NCI-H2171 (cell line): Measurements from ENCODE around the gene FARP2.
"Not testable (repeated sequence)": the region's sequence is repeated elsewhere in the genome, so short reads cannot be mapped to it uniquely, and the experiment has no call there.

Experiments
- DNase-seq: peaks from one replicate; lab custom pipeline; 2025; lab: John Stamatoyannopoulos, UW

The FARP2 gene, protein sequence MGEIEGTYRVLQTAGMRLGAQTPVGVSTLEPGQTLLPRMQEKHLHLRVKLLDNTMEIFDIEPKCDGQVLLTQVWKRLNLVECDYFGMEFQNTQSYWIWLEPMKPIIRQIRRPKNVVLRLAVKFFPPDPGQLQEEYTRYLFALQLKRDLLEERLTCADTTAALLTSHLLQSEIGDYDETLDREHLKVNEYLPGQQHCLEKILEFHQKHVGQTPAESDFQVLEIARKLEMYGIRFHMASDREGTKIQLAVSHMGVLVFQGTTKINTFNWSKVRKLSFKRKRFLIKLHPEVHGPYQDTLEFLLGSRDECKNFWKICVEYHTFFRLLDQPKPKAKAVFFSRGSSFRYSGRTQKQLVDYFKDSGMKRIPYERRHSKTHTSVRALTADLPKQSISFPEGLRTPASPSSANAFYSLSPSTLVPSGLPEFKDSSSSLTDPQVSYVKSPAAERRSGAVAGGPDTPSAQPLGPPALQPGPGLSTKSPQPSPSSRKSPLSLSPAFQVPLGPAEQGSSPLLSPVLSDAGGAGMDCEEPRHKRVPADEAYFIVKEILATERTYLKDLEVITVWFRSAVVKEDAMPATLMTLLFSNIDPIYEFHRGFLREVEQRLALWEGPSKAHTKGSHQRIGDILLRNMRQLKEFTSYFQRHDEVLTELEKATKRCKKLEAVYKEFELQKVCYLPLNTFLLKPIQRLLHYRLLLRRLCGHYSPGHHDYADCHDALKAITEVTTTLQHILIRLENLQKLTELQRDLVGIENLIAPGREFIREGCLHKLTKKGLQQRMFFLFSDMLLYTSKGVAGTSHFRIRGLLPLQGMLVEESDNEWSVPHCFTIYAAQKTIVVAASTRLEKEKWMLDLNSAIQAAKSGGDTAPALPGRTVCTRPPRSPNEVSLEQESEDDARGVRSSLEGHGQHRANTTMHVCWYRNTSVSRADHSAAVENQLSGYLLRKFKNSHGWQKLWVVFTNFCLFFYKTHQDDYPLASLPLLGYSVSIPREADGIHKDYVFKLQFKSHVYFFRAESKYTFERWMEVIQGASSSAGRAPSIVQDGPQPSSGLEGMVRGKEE

DNA sequence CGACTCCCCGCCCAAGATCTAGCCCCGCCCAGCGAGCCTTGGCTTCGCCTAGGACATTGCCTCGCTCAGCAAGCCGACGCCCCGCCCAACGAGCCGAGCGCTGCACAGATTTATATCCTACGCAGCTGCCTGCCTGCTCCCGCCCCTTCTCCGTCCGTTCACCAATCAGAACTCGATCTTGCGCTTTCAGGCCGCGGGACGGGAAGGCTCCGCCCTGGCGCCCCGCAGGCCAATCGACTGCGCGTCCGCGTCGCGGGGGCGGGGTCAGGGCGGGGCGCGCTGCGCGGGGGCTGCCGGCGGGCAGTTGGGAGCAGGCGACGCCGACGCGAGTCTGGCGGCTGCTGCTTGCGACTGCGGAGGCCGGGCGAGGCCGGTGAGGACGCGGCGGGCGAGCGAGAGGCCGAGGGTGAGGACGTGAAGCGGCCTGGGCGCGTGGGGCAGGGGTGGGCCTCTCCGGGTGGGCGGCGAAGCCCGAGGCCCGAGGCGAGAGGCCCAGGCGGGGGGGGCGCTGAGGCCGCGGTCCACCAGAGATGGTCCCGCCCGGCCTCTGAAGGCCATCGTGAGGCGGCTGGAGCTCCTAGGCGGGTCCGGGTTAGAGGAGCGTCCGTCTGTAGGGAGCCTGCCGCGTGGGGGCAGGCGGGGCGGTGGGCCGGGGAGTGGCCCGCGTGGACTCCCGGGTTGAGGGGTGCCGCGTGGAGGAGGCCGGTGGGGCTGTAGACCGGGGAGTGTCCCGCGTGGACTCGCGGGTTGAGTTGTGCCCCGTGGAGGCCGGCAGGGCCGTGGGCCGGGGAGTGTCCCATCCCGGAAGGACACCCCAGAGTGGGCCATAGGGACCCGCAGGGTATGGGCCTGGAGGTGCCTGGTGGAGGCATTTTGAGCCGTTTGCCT lies at the start of gene FARP2:
Gene FARP2, plus strand, starts transcription at position 303 of the 888 bp plus-strand sequence. CDS start 16,823 bp downstream, outside the sequence.
- DNase-seq: peak; percentile 86

GRCh38 chr2:241307055-241307454 lies 49.0 kb upstream of the FARP2 start:
- no peak for DNase-seq

- DNase-seq: no peak
These were observed 47.8 kb upstream of the FARP2 start for GRCh38 chr2:241308267-241308666.

DNA sequence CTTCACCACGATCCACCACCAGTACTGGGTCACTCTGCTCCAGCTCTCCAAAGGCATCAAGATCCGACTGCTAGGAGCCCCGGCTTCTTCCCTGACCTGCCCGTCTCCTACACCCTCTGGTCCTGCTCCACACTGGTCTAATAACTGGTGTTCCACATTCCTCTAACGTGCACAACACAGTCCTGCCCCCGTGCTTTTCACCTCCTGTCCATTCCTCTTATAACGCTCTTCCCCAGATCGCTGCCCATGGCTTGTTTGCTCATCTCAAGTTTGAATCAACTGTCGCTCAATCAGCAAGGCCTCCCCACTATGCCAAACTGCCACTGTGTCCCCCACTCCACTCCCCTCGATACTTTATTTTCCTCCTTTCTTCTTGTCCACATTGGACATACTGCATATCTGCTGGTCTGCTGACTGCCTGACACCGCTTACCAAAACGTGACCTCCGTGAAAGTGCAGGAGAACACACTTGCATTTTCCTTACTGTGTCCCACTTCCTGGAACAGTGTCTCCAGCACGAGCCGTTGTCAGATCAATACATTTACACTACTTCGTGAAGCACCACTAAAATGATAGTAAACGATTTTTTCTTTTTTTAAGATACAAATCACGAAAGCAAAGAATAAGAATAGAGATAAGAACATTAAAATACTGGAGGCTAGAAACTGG lies 47.1 kb upstream of the FARP2 start:
- DNase-seq: no peak

GRCh38 chr2:241309684-241310117 lies 46.4 kb upstream of the FARP2 start:
- DNase-seq: no peak

DNA sequence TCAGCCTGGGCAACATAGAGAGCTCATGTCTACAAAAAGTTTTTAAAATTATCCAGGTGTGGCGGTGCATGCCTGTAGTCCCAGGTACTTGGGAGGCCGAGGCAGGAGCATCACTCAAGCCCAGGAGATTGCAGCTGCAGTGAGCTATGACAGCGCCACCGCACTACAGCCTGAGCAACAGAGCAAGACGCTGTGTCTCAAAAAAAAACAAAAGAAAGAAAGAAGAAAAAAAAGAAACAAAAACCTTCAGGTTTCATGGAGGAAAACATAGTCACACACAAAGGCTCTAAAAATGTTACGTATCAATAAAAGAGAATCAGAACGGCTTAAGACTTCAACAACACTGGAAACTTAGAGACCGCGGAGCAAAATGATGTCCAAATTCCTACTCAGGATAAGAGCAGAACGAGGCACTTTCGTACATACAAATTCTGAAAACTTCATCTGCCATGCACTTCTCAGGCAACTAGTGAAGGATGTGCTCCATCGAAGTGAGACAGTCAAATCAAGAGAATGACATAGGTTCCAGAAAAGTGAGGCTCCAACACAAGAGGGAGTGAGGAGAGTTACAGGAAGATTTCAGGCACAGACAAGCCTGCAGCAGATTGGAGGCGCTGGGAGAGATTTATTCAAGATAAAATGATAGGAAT lies 45.0 kb upstream of the FARP2 start:
- no peak for DNase-seq

- no peak for DNase-seq
These were observed 44.0 kb upstream of the FARP2 start for GRCh38 chr2:241312082-241312481.

GRCh38 chr2:241313543-241314095 lies 42.5 kb upstream of the FARP2 start:
- DNase-seq: no peak

DNA sequence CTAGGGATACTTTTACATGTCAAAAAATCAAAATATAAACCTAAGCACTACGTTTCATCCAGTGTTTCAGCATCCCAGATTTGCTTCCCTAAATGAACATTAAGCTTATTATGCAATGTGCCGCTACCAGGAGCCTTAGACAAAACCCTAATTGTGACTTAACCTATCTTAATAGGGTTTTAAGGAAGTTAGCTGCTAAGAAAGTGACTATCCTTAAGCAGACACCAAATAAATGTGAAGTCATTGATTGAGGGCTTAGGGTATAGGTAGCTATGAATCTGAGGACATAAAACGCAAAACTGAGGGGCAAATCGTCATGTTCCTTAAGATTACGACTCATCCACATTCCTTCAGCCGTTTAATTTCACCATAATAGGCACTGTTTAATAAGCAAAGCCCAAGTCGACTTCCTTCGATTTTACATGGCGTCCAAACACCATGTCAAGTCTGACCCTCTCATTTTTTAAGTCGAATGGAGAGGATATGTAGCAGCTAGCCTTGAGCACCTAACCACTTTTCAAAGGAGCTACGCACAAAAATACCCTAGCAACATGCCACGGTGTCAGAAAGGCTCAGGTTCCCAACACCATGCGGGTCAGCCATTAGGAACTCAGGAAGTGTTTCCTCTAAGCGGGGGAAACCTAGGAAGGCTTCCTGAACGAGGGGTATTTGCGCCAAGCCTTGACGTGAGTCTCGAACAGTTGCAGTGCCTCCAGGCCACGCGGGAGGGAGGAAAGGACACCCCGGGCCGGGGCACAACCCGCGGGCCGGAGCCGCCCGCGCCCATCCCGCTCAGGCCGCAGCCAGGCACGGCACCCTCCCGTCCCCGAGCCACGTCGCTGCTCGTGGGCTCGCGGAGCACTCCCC lies 41.6 kb upstream of the FARP2 start:
- DNase-seq: peak; percentile 16

DNA sequence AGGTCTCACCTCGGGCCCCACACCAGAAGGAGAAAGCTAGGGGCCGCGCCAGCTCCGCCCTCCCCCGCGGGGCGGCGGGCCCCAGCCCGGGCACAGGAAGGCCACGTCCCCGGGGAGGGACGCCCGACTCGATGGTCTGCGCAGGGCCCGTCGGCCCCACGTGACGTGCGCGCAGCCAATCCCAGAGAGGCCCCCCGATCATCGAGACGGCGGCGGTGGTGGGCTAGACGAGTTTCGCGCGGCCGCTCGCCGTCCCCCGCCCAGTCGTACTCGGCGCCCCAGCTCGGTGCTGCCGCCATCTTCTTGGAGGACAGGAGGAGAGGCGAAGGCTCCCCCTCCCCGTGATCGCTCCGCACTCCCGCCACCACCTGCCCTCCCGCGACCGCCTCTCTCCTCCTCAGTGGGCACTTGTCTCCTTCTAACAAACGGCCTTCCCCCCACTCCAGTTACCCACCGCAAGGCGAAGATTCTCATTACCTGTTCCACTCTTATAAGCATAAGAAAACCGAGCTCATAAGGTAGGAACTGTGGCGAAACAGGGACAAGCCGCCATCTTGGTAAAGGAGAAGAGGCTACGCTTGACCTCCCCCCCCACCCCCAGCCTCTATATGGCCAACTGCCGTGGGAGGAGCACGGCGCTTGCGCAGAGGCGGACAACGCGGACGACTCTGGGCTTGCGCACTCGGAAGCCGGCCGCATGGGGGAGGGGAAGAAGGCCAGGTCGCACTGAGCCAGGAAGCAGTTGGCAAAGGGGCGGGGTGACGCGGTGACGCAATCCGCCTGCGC lies 40.8 kb upstream of the FARP2 start, which contains the start of gene HDLBP:
Gene HDLBP, minus strand, starts transcription at position 580 of the 786 bp plus-strand sequence. CDS start 48,803 bp downstream, outside the sequence.
- peak; percentile 88 for DNase-seq

DNA sequence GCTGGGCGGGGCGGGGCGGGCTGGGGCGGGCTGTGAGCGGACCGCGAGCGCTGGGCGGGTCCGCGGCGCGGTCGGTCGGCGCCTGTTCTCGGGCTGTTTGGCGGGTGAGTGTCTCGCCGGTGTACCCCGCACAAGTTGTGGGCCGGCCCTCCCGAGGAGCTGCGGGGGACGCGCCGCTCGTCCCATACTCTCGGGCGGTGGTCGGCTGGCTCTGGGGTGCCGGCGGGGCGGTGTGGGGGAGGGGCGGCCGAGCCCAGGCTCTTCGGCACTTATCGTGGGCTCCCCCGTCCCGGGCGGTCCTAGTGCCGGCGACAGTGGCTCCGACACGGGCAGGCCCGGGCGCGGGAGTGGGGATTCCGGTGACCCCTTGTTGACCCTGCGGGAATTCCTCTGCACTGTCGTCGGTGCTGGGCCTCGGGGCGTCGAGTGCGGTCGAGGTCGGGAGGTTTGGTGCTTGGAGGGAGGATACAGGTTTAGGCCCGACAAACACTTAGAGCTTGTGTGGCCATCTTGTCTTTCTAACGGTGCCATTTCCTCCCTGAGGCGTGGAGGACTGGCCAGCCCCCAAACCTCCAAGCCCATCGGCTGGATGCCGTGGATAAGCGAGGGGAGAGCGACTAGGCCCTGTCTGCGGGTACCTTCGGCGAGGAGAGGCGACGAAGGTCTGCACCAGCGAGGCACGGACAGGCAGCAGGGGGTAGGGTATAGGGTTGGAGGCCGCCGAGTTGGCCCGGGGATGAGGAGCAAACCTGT lies 40.0 kb upstream of the FARP2 start, which contains the start of gene SEPTIN2:
Gene SEPTIN2, plus strand, starts transcription at position 47 of the 753 bp plus-strand sequence. CDS start 8,308 bp downstream, outside the sequence.
- DNase-seq: peak; percentile 14

GRCh38 chr2:241316825-241317224 lies 39.3 kb upstream of the FARP2 start:
- DNase-seq: no peak

DNA sequence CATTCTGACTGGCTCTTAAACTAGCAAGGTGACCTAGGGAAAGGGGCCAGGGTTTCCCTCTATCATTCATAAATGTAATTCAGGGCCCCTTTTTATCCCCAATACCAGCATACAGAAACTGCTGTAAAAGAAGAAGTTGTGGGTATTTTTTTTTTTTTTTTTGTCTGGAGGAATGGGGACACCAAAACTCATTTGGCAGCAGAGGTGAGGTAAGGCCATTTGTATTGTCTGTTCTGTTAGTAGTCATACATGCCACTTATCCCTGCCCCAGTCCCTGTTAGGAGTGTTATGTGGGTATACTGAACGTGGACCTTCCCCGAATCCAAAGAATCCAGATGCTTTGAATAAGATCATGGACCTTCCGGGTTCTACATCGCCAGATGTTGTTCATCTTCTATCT lies 38.7 kb upstream of the FARP2 start:
- DNase-seq: no peak

GRCh38 chr2:241318830-241319229 lies 37.3 kb upstream of the FARP2 start:
- not testable (repeated sequence) for DNase-seq

DNA sequence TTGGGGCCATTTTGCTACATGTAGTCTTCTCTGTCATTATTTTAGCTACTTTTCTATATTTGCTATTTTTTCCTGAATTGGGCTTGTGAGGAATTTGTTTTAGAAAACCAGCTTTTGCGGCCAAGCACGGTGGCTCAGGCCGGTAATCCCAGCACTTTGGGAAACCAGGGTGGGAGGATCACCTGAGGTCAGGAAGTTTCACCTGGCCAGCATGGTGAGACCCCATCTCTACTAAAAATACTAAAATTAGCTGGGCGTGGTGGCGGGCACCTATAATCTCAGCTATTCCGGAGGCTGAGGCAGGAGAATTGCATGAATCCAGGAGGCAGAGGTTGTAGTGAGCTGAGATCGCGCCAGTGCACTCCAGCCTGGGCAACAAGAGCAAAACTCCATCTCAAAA lies 35.7 kb upstream of the FARP2 start:
- DNase-seq: no peak

DNA sequence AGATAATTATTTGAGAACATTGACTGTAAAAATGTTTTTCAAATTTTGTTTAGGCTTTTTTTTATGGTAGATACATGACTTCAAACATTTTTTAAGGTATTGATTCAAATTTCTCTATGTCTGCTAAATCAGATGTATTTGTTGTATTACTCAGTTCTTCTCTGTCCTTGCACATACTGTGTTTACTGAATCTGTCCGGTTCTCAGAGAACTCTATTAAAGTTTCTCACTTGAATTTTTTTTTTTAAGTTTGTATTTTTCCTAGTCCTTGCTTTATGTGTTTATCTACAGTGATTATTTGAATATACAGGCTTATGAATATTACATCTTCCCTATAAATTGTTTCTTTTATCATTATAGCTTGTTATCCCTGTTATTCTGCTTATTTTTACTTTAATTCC lies 35.1 kb upstream of the FARP2 start:
- DNase-seq: no peak

DNA sequence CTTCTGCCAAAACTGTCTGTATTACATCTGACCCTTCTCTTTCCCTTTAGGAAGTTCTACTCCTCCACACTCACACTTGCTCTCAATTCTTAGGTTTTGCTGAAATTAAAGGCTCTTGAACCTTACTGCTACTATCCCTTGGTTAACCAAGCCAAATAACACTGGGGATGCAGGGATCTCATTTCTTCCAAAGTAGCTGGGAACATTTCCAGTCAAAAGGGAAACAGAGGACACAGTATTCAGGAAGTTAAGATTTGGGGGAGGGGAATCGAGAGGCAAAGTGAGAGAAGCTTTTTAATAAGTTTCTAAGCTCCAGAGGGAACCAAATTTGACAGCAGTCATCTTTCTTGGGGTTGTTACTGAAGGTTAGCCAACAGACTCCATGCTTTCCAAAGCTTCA lies 34.2 kb upstream of the FARP2 start:
- no peak for DNase-seq
